Measurements from ENCODE around the gene KLHDC4.
"Not testable (repeated sequence)": the region's sequence is repeated elsewhere in the genome, so short reads cannot be mapped to it uniquely, and the experiment has no call there.

Gene KLHDC4

GRCh38 chr16:87765776-87766484 lies at the start of gene KLHDC4:
Gene KLHDC4 (minus strand): TSS chr16:87765986. CDS start chr16:87765890, 96 bp downstream.
- H3K27ac ChIP-seq (ENCODE audit: low read length), result no peak within 1 kb of the TSS
- peaks cover 2% of the 10 kb centered on the region for H3K4me1 ChIP-seq (ENCODE audit: control insufficient read depth, insufficient read depth, low read length)
- no CpG with 5 or more reads among the region's 60 CpGs for WGBS (ENCODE audit: insufficient coverage, insufficient read length)
- H3K27me3 ChIP-seq (ENCODE audit: control insufficient read depth, insufficient read depth, low read length), result no peaks in the 10 kb centered on the region
- H3K36me3 ChIP-seq (ENCODE audit: control insufficient read depth, insufficient read depth, low read length), result peaks cover 8% of the 10 kb centered on the region
- H3K9me3 ChIP-seq (ENCODE audit: control insufficient read depth, insufficient read depth, low read length), result no peaks in the 10 kb centered on the region
- peak; percentile 55 for DNase-seq (ENCODE audit: low read depth, low spot score)
- peak within 1 kb of the TSS; percentile 91 for H3K4me3 ChIP-seq (ENCODE audit: low read length)

GRCh38 chr16:87815567-87815966 lies 49.8 kb upstream of the KLHDC4 start:
- WGBS (ENCODE audit: insufficient coverage, insufficient read length), result no CpG with 5 or more reads among the region's 5 CpGs
- H3K36me3 ChIP-seq (ENCODE audit: control insufficient read depth, insufficient read depth, low read length), result no peaks in the 10 kb centered on the region
- DNase-seq (ENCODE audit: low read depth, low spot score), result no peak
- no peaks in the 10 kb centered on the region; the same call in 1 of the 2 replicates for H3K9me3 ChIP-seq (ENCODE audit: control insufficient read depth, insufficient read depth, low read length)
- no peak overlapping the region for H3K27ac ChIP-seq (ENCODE audit: low read length)
- peaks cover 4% of the 10 kb centered on the region; the same call in 1 of the 2 replicates for H3K4me1 ChIP-seq (ENCODE audit: control insufficient read depth, insufficient read depth, low read length)
- H3K4me3 ChIP-seq (ENCODE audit: low read length), result no peak overlapping the region
- no peaks in the 10 kb centered on the region for H3K27me3 ChIP-seq (ENCODE audit: control insufficient read depth, insufficient read depth, low read length)

GRCh38 chr16:87812200-87812656 lies 46.4 kb upstream of the KLHDC4 start:
- Histone ChIP-seq H3K9me3 (ENCODE audit: control insufficient read depth, insufficient read depth, low read length) (no peaks in the 10 kb centered on the region; the same call in 1 of the 2 replicates), H3K36me3 (ENCODE audit: control insufficient read depth, insufficient read depth, low read length) (no peaks in the 10 kb centered on the region), H3K27ac (ENCODE audit: low read length) (no peak overlapping the region), H3K4me1 (ENCODE audit: control insufficient read depth, insufficient read depth, low read length) (no peaks in the 10 kb centered on the region), H3K4me3 (ENCODE audit: low read length) (no peak overlapping the region), H3K27me3 (ENCODE audit: control insufficient read depth, insufficient read depth, low read length) (no peaks in the 10 kb centered on the region)
- no peak for DNase-seq (ENCODE audit: low read depth, low spot score)
- no CpG with 5 or more reads among the region's 10 CpGs for WGBS (ENCODE audit: insufficient coverage, insufficient read length)

- H3K4me3 ChIP-seq (ENCODE audit: low read length); H3K9me3 ChIP-seq (ENCODE audit: control insufficient read depth, insufficient read depth, low read length); H3K27me3 ChIP-seq (ENCODE audit: control insufficient read depth, insufficient read depth, low read length); H3K27ac ChIP-seq (ENCODE audit: low read length); H3K4me1 ChIP-seq (ENCODE audit: control insufficient read depth, insufficient read depth, low read length); DNase-seq (ENCODE audit: low read depth, low spot score); H3K36me3 ChIP-seq (ENCODE audit: control insufficient read depth, insufficient read depth, low read length): not testable (repeated sequence)
- no CpG with 5 or more reads among the region's 1 CpG for WGBS (ENCODE audit: insufficient coverage, insufficient read length)
Measured at GRCh38 chr16:87811454-87811853, 45.7 kb upstream of the KLHDC4 start.

GRCh38 chr16:87809150-87809902 lies 43.5 kb upstream of the KLHDC4 start:
- H3K4me1 ChIP-seq (ENCODE audit: control insufficient read depth, insufficient read depth, low read length), result no peaks in the 10 kb centered on the region
- no peaks in the 10 kb centered on the region for H3K36me3 ChIP-seq (ENCODE audit: control insufficient read depth, insufficient read depth, low read length)
- H3K4me3 ChIP-seq (ENCODE audit: low read length), result no peak overlapping the region
- no peak for DNase-seq (ENCODE audit: low read depth, low spot score)
- no CpG with 5 or more reads among the region's 15 CpGs for WGBS (ENCODE audit: insufficient coverage, insufficient read length)
- H3K9me3 ChIP-seq (ENCODE audit: control insufficient read depth, insufficient read depth, low read length), result no peaks in the 10 kb centered on the region
- H3K27me3 ChIP-seq (ENCODE audit: control insufficient read depth, insufficient read depth, low read length), result no peaks in the 10 kb centered on the region
- no peak overlapping the region for H3K27ac ChIP-seq (ENCODE audit: low read length)

GRCh38 chr16:87808108-87808507 lies 42.3 kb upstream of the KLHDC4 start:
- DNase-seq (ENCODE audit: low read depth, low spot score), result no peak
- Histone ChIP-seq H3K36me3 (ENCODE audit: control insufficient read depth, insufficient read depth, low read length) (no peaks in the 10 kb centered on the region), H3K4me1 (ENCODE audit: control insufficient read depth, insufficient read depth, low read length) (no peaks in the 10 kb centered on the region), H3K27me3 (ENCODE audit: control insufficient read depth, insufficient read depth, low read length) (no peaks in the 10 kb centered on the region), H3K9me3 (ENCODE audit: control insufficient read depth, insufficient read depth, low read length) (no peaks in the 10 kb centered on the region), H3K4me3 (ENCODE audit: low read length) (no peak overlapping the region), H3K27ac (ENCODE audit: low read length) (no peak overlapping the region)
- WGBS (ENCODE audit: insufficient coverage, insufficient read length), result no CpG with 5 or more reads among the region's 6 CpGs

GRCh38 chr16:87806641-87807546 lies 41.1 kb upstream of the KLHDC4 start:
- no peak overlapping the region for H3K27ac ChIP-seq (ENCODE audit: low read length)

GRCh38 chr16:87806261-87806640 lies 40.5 kb upstream of the KLHDC4 start:
- no peak for DNase-seq (ENCODE audit: low read depth, low spot score)
- no peaks in the 10 kb centered on the region for H3K27me3 ChIP-seq (ENCODE audit: control insufficient read depth, insufficient read depth, low read length)
- H3K36me3 ChIP-seq (ENCODE audit: control insufficient read depth, insufficient read depth, low read length), result no peaks in the 10 kb centered on the region
- no peaks in the 10 kb centered on the region for H3K9me3 ChIP-seq (ENCODE audit: control insufficient read depth, insufficient read depth, low read length)
- H3K27ac ChIP-seq (ENCODE audit: low read length), result no peak overlapping the region
- no peak overlapping the region for H3K4me3 ChIP-seq (ENCODE audit: low read length)
- WGBS (ENCODE audit: insufficient coverage, insufficient read length), result no CpG with 5 or more reads among the region's 16 CpGs
- no peaks in the 10 kb centered on the region for H3K4me1 ChIP-seq (ENCODE audit: control insufficient read depth, insufficient read depth, low read length)

More at GRCh38 chr16:87806641-87807546, 41.1 kb upstream of the KLHDC4 start:
- no CpG with 5 or more reads among the region's 25 CpGs for WGBS (ENCODE audit: insufficient coverage, insufficient read length)
- no peaks in the 10 kb centered on the region for H3K36me3 ChIP-seq (ENCODE audit: control insufficient read depth, insufficient read depth, low read length)
- no peaks in the 10 kb centered on the region for H3K27me3 ChIP-seq (ENCODE audit: control insufficient read depth, insufficient read depth, low read length)
- no peak for DNase-seq (ENCODE audit: low read depth, low spot score)
- no peak overlapping the region for H3K4me3 ChIP-seq (ENCODE audit: low read length)
- H3K4me1 ChIP-seq (ENCODE audit: control insufficient read depth, insufficient read depth, low read length), result no peaks in the 10 kb centered on the region
- H3K9me3 ChIP-seq (ENCODE audit: control insufficient read depth, insufficient read depth, low read length), result no peaks in the 10 kb centered on the region

- no peak overlapping the region for H3K4me3 ChIP-seq (ENCODE audit: low read length)
- no peak for DNase-seq (ENCODE audit: low read depth, low spot score)
- H3K36me3 ChIP-seq (ENCODE audit: control insufficient read depth, insufficient read depth, low read length), result no peaks in the 10 kb centered on the region
- H3K27ac ChIP-seq (ENCODE audit: low read length), result no peak overlapping the region
- H3K9me3 ChIP-seq (ENCODE audit: control insufficient read depth, insufficient read depth, low read length), result no peaks in the 10 kb centered on the region
- H3K27me3 ChIP-seq (ENCODE audit: control insufficient read depth, insufficient read depth, low read length), result no peaks in the 10 kb centered on the region; the same call in 1 of the 2 replicates
- WGBS (ENCODE audit: insufficient coverage, insufficient read length), result no CpG with 5 or more reads among the region's 5 CpGs
- H3K4me1 ChIP-seq (ENCODE audit: control insufficient read depth, insufficient read depth, low read length), result no peaks in the 10 kb centered on the region
Measured at GRCh38 chr16:87803385-87803784, 37.6 kb upstream of the KLHDC4 start.

- Histone ChIP-seq H3K36me3 (ENCODE audit: control insufficient read depth, insufficient read depth, low read length) (no peaks in the 10 kb centered on the region), H3K27ac (ENCODE audit: low read length) (no peak overlapping the region), H3K4me3 (ENCODE audit: low read length) (no peak overlapping the region), H3K27me3 (ENCODE audit: control insufficient read depth, insufficient read depth, low read length) (no peaks in the 10 kb centered on the region; the same call in 1 of the 2 replicates), H3K9me3 (ENCODE audit: control insufficient read depth, insufficient read depth, low read length) (no peaks in the 10 kb centered on the region), H3K4me1 (ENCODE audit: control insufficient read depth, insufficient read depth, low read length) (no peaks in the 10 kb centered on the region)
- WGBS (ENCODE audit: insufficient coverage, insufficient read length), result no CpG with 5 or more reads among the region's 8 CpGs
- no peak for DNase-seq (ENCODE audit: low read depth, low spot score)
Measured at GRCh38 chr16:87802670-87803069, 36.9 kb upstream of the KLHDC4 start.

All from iPS DF 6.9 (cell line).